KBM-7 (cell line): ENCODE measurements around the gene DCXR.

Source experiments
- DNase-seq: peaks from one replicate; pipeline ENCODE4 v3.0.0-alpha.2; 2015
- in situ Hi-C: fragments of 300-500 bp; cut with MboI; formaldehyde crosslinking; loops from 2 replicates; pipeline ENCODE4 v1.14.3; 2020; ENCODE audit warnings: low sequenced_read_pairs, low pct_unique_long_range_greater_than_20kb, mixed read lengths

The DCXR gene

DNA sequence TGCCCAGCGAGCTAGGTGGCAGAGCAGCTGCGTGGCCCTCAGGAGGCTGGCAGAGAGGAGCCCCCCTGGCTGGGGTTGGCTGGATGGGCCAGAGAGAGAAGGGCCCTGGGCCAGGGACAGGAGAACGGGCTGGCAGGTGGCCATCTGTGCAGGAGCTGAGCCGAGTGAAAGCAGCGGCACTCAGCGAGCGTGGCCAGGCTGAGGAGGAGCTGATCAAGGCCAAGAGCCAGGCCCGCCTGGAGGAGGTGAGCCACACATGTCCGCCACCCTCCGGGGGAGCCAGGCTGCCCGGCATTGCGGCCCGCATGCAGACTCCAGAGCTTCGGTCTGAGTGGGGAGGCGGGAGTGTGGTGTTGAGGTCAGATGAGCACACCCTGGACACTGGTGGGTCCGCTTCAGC is 8.1 kb downstream of the DCXR start:
- in situ Hi-C loops = no loop called here
- no peak for DNase-seq

GRCh38 chr17:82028966-82029365 is 8.5 kb downstream of the DCXR start:
- DNase-seq = no peak
- in situ Hi-C loops = no loop called here

GRCh38 chr17:82028246-82028645 is 9.3 kb downstream of the DCXR start:
- DNase-seq = no peak
- in situ Hi-C loops = no loop called here

- in situ Hi-C loops = no loop called here
- no peak for DNase-seq
Observed at GRCh38 chr17:82025401-82026107, 11.9 kb downstream of the DCXR start.

GRCh38 chr17:82024859-82025258 is 12.6 kb downstream of the DCXR start:
- DNase-seq = no peak
- in situ Hi-C loops = no loop called here

GRCh38 chr17:82023447-82024241 is 13.9 kb downstream of the DCXR start:
- in situ Hi-C loops = no loop called here
- DNase-seq = peak; percentile 52

DNA sequence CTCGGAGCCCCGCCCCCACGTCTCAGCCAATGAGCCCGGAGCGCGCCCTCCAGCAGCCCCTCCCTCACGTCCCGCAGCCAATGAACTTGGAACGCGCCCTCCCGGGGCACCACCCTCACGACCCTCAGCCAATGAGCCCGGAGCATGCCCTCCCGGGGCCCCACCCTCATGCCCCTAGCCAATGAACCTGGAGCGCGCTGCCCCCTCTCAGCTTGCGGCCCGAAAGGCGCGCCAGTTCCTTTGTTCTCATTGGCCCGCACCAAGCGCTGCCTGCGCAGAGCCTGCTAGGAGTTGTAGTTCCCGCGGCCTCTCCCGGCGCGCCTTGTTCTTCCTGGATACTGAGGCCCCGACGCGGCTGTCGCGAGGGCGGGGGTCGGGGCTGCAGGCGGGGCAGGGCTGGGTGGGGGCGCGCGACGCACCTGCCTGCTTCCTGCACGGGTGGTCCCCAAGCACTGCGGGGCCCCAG is 14.5 kb downstream of the DCXR start, which contains the start of gene LRRC45:
Gene LRRC45, plus strand, starts transcription at position 325 of the 466 bp plus-strand sequence. CDS start 339 bp downstream, outside the sequence.
- DNase-seq = peak; percentile 100
- in situ Hi-C loops = no loop called here

GRCh38 chr17:82022310-82022980 is 15.1 kb downstream of the DCXR start, which contains the start of gene CENPX:
TSS of gene CENPX (minus strand) at chr17:82022878. CDS start at chr17:82022861, 17 bp downstream.
- DNase-seq = no peak
- in situ Hi-C loops = no loop called here

GRCh38 chr17:82021900-82022309 is 15.6 kb downstream of the DCXR start:
- in situ Hi-C loops = no loop called here
- no peak for DNase-seq

GRCh38 chr17:82021107-82021899 is 16.2 kb downstream of the DCXR start:
- peak; percentile 57 for DNase-seq

GRCh38 chr17:82020572-82021106 is 16.9 kb downstream of the DCXR start:
- in situ Hi-C loops = no loop called here
- DNase-seq = no peak

More at GRCh38 chr17:82021107-82021899, 16.2 kb downstream of the DCXR start:
- in situ Hi-C loops = no loop called here

GRCh38 chr17:82019690-82020571 is 17.6 kb downstream of the DCXR start:
- DNase-seq = peak; percentile 68

GRCh38 chr17:82018989-82019689 is 18.4 kb downstream of the DCXR start:
- DNase-seq = no peak
- in situ Hi-C loops = no loop called here

More at GRCh38 chr17:82019690-82020571, 17.6 kb downstream of the DCXR start:
- in situ Hi-C loops = no loop called here

DNA sequence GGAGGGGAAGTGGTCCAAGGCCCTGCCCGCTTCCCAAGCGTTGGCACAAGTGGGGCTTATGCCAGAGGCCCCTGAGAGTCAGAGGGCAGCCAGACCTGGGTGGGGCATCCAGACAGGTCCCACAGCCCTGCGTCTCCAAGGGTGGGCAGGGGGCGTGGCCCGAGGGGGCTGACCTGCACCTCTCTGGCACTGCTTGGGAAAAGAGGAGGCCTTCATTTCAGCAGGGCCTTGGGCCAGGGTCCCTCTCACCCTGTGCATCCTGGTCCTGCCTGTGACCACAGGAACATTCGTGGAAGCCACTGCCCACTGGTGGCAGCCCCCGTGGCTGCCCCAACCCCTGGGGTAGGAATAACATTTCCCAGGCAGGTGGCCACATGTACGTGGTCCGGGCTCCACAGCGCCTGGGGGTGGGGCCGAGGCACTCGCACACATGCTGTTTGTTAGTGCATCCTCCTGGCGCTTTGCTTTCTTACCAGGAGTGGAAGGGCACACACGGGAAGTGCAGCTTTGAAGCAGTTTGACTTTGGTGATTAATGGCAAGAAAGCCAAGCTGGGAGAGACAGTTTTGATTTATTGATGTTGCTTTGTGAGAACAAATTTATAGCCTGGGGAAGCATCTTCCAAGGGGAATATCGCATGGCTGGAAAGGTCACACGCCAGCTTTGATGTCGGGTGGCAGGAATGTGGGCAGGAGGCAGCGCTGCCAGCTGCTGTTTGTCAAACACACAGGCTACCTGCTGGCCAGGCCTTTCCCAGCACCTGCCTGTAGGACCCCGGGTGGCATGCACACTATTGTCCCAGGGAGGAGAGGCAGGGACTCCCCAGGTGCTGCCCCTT is 19.1 kb downstream of the DCXR start:
- DNase-seq = no peak

DNA sequence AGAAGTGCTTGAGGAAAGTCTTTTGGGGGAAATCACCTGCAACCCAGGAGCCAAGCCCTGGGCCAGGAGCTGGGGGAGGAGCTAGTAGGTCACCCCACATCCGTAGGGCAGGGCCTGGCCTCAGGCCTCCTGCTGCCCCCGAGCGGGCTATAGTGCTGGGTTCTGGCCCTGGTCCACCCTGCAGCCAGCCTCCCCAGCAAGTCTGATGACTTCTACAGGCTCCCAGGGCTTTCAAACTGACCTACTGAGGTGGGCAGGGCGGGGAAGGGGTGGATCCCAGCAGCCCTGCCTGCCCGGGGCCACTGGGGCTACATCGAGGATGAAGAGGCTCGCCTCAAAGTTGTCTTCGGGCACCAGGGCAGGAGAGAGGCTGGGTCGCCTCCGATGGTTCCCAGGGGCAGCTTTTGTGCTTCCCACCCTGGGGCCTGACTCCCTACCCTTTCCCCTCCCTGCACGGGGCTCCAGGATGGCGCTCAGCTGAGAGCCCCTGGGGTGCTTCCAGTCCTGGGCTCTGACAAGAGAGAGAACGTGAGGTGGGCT is 19.8 kb downstream of the DCXR start:
- in situ Hi-C loops = no loop called here
- DNase-seq = no peak

More for the DNA sequence above, 19.1 kb downstream of the DCXR start:
- in situ Hi-C loops = no loop called here

DNA sequence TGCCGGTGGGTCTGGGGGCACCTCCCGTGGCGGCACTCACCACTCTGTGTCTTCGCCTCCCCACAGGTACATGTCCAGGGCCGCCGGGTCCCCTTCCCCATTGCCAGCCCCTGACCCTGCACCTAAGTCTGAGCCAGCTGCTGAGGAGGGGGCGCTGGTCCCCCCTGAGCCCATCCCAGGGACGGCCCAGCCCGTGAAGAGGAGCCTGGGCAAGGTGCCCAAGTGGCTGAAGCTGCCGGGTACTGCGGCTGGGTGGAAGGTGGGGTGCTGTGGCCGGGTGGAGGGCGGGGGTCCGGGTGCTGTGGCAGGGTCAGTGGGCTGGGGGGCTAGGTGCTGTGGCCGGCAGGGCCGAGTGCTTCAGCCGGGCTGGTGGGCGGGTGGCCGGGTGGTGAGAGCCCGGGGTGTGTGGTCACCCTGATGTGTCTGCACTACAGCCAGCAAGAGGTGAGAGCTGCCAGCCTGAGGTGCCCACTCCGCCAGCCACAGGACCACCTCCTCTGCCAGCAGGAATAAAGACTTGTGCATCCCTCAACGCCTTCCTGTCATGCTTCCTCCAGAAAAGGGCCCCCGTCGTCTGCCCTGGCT is 20.5 kb downstream of the DCXR start:
- in situ Hi-C loops = no loop called here
- DNase-seq = no peak
